ENCODE measurements around the gene UST.

GRCh38 chr6:148866657-148867268 lies 119.9 kb downstream of the UST start:
- TF ChIP-seq CTCF (IDR thresholded peaks at IDR 0.05; ENCODE audit: low read depth, low read length, missing input control) (no peak), EGR1 (IDR thresholded peaks at IDR 0.05; ENCODE audit: low read depth in 2 of 2) (no peak), YY1 (IDR thresholded peaks at IDR 0.05) (no peak), RAD21 (IDR thresholded peaks at IDR 0.05) (no peak), FOXA1 (IDR thresholded peaks at IDR 0.05) (no peak), GABPA (IDR thresholded peaks at IDR 0.05 in 1 of 2, conservative IDR thresholded peaks at IDR 0.05 in 1 of 2) (no peak), ATF3 (IDR thresholded peaks at IDR 0.05) (no peak), REST (IDR thresholded peaks at IDR 0.05) (no peak), JUND (IDR thresholded peaks at IDR 0.05) (no peak), FOXA2 (IDR thresholded peaks at IDR 0.05) (no peak), RXRA (IDR thresholded peaks at IDR 0.05) (no peak), SP1 (IDR thresholded peaks at IDR 0.05) (no peak), TAF1 (conservative IDR thresholded peaks at IDR 0.05) (no peak), MAX (IDR thresholded peaks at IDR 0.05) (no peak)
